ENCODE measurements around the gene TTLL8. TPM values are rescaled to one million over a fixed set of nuclear protein-coding genes. Genes with fewer than 3 reads are reported as not detected.

Gene TTLL8
- total RNA-seq, 4 donors from 2014 or later, result not detected

- no peak for ATAC-seq (ENCODE audit: low FRiP score)
- no peak for DNase-seq (ENCODE audit: low spot score)
- TF ChIP-seq CTCF (IDR thresholded peaks at IDR 0.05), result no peak
These were observed 40.0 kb upstream of the TTLL8 start for GRCh38 chr22:50098052-50098451.

GRCh38 chr22:50092342-50092741, 34.2 kb upstream of the TTLL8 start:
- no peak for TF ChIP-seq CTCF (IDR thresholded peaks at IDR 0.05)
- DNase-seq (ENCODE audit: low spot score) (no peak), ATAC-seq (ENCODE audit: low FRiP score) (no peak)

GRCh38 chr22:50091092-50091768, 33.1 kb upstream of the TTLL8 start:
- no peak for ATAC-seq (ENCODE audit: low FRiP score)

GRCh38 chr22:50090412-50090714, 32.3 kb upstream of the TTLL8 start:
- no peak for ATAC-seq (ENCODE audit: low FRiP score)
- DNase-seq (ENCODE audit: low spot score), result no peak
- TF ChIP-seq CTCF (IDR thresholded peaks at IDR 0.05), result no peak

More at GRCh38 chr22:50091092-50091768, 33.1 kb upstream of the TTLL8 start:
- no peak for TF ChIP-seq CTCF (IDR thresholded peaks at IDR 0.05)
- no peak for DNase-seq (ENCODE audit: low spot score)

GRCh38 chr22:50089682-50090411, 31.7 kb upstream of the TTLL8 start, which contains the start of gene MOV10L1:
Gene MOV10L1, plus strand, starts transcription at chr22:50090006. Its CDS starts 83 bp downstream, at chr22:50090089.
- no peak for TF ChIP-seq CTCF (IDR thresholded peaks at IDR 0.05)
- ATAC-seq (ENCODE audit: low FRiP score) (no peak), DNase-seq (ENCODE audit: low spot score) (no peak)

- no peak for TF ChIP-seq CTCF (IDR thresholded peaks at IDR 0.05)
- DNase-seq (ENCODE audit: low spot score) (no peak), ATAC-seq (ENCODE audit: low FRiP score) (no peak)
These were observed 31.1 kb upstream of the TTLL8 start for GRCh38 chr22:50089231-50089630.

- TF ChIP-seq CTCF (IDR thresholded peaks at IDR 0.05), result no peak
- DNase-seq (ENCODE audit: low spot score) (no peak), ATAC-seq (ENCODE audit: low FRiP score) (no peak)
These were observed 30.0 kb upstream of the TTLL8 start for GRCh38 chr22:50088096-50088495.
